GM21515 (cell line): ENCODE results near the gene OSBP2.

Experiments
- ATAC-seq: cut with Tn5 transposase; IDR thresholded peaks from one replicate; pipeline ENCODE4 v1.9.1; 2021; ENCODE audit not compliant: unreplicated experiment

Gene OSBP2

DNA sequence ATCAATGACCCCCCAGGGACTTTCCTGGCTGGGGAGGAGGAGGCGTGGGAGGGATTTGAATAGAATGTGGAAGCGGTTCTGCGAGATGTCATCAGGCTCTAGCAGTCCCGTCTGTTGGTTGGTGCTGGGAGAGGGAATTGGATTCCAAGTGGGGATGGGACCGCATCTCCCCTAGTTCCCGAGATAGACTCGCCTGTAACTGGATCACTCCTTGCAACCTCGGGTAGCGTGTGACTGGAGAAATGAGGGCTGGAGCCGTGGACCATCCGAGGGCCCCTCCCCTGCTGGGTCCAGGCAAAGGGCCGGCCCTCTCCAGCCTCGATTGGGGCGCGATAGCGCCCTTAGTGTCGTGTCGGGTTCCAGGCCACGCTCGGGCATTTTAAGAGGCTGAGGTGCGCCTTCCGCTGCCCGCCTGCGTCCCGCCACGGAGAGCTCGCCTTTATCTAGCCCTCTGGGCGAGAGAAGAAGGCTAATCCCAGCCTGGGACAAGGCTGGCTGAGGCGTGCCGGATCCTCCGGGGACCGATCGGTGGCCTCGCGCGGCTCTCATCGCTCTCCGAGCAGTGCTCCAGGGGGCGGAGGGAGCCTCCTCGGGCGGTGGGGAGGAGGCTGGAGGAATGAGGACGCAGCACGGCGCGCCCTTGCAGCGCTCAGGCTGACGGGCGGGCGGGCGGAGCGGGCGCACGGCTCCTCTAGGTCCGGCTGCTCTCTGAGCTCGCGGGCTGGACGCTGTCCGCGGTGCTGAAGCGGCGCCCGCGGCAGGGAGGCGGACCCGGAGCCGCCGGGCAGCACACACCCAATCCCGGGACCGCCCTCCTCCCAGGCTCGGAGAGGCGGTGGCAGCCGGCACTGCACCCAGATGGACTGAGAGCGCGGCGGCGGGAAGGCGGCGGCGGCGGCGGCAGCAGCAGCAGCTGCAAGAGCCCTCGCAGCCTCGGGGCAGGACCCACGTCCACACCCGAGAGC, 107.8 kb downstream of the OSBP2 start:
- ATAC-seq = no peak

DNA sequence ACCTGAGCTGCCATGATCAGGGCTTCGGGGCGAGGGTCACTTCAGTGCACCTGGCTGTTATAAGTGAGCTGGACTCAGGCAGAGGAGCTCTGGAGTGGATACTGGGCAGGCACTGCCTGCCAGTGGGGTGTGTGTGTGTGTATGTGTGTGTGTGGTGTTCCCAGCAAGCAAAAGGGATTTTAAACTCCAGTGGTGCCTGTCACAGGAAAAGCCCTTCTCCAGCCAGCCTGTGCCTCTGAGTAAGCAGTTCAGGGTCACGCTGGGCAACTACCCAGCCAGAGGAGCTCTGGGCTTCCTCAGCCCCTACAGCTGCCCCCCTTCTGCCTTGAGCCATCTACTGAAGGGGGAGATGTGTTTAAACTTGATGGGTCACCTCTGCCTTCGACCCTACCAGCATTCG, 109.0 kb downstream of the OSBP2 start:
- no peak for ATAC-seq

DNA sequence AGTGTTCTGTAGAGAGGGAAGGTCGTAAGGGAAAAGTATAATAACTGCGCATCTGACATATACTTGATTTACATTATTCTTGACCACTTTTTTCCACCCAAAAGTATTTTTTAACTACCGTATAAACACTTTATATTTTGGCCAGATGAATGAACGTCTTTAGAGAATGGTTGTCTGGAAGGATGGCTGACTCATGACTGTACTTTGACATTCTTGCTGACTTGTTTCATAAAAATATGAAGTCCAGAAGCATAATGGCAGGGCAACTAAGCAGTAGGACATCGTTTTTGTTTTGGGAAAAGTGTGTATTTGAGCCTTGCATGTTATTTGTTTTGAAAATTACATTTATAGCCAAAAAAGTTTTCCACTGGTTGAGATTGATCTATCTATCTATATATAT, 110.0 kb downstream of the OSBP2 start:
- ATAC-seq = no peak

DNA sequence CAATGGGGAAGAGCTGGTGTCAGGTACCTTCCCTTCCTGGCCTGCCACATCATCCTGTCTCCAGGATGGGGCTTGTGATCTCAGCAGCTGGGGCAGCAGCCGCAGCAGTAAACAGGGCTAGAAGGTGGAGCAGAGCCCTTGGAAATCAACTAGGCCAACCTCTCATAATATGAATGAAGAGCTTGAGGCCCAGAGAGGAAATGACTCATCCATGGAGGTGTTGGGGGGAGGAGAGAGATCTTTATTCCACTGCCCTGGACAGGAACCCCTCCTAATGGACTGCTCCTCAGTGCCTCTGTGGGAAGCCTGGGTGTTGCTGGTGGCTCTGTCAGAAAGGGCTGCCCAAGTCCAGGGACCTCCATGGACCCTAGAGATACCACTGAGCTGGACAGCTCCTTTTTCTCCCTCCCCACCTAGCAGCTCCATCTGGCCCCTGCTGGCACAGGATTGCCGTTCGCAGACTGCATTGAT, 111.8 kb downstream of the OSBP2 start:
- ATAC-seq = no peak

DNA sequence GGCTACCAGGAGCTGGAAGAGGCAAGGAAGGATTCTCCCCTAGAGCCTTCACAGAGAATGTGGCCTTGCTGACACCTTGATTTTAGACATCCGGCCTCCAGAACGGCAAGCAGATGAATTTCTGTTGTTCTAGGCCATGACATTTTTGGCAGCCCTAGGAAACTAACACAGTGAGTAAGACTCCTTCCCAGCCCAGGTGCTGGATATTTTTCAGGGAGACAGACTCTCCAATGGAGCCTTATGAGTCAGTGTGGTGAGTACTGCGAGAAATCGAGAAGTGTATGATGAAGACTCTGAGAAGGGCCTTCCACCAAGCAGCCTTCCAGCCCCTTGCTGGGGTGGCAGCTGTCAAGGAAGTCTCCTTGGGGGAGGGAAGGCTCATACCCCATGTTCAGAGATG, 114.4 kb downstream of the OSBP2 start:
- no peak for ATAC-seq

DNA sequence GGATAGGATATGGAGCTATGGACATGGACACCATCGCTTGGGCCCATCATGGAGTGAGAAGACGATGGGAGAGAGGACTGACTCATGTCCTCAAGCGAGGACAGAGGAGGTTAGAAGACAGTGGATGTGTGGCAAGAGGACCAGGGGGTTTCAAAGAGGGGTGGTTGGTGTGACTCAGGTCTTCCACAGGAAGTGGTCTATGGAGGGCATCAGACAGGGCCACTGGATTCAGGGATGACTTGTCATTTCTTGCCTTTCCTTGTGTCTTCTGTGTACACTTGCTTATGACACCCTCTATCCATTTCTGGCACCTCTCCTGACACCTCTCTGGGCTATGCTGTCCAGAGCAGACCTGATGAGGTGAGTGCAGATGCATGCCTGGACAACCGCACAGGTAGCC, 115.4 kb downstream of the OSBP2 start:
- ATAC-seq = no peak

DNA sequence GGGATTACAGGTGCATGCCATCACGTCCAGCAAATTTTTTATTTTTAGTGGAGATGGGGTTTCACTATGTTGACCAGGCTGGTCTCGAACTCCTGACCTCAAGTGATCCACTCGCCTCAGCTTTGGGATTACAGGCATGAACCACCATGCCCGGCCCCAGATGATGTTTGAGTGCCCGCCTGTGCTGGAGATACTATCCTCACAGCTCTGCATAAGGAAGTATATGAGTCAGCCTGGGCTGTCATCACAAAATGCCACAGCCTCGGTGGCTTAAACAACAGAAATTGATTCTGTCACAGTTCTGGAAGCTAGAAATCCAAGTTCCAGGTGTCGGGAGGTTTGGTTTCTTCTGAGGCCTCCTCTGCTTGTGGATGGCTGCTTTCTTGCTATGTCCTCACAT, 119.3 kb downstream of the OSBP2 start:
- no peak for ATAC-seq

DNA sequence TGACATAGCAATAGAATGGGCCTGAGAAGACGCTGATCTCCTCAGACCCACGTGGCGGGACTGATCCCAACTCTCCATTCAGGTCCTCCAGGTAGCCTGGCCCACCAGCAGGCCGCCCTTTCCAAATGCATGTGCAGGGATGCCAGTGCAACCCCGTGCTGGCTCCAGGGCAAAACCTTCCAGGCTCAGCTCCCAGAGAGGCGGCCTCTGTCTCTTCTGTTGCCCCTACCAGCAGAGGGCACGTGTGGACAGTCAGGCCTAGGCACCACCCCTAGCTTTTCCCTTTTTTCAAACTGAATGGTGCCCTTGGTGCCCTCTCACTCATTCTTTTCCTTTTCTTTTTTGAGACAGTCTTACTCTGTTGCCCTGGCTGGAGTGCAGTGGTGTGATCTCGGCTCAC, 121.7 kb downstream of the OSBP2 start:
- ATAC-seq = no peak

DNA sequence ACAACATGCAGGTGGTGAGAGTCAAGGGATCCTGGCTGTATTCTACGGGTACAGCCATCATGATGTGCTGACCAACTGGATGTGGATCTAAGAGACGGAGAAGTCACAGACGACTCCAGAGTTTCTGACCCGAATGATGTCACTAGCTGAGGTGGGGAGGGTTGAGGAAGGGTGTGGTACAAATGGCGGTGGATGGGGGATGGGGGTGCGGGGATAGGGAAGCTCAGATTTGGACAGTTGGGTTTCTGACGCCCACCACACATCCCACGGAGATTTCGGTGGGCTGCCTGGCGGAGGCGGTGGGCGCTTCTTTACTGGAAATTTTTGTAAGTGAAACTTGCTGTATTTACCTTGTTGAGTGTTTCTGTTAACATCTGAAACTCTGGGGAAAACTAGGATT, 126.7 kb downstream of the OSBP2 start:
- no peak for ATAC-seq

DNA sequence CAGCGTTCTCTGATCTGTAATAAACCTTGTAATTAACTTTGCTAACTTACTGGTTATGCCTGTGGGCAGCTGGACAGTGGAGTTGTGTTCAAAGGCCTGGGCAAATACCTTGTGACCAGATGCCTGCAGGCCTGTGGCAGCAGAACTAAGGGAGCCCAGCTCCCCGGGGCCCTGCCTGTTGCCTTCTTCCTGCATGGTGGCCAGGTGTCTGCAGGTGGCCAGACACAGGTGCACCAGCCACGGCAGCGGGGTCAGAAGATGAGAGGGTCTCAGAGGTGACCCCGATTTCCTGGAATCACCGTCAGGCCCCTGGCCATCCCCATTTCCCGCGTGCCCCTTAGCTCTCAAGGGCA, 127.2 kb downstream of the OSBP2 start:
- ATAC-seq = no peak

DNA sequence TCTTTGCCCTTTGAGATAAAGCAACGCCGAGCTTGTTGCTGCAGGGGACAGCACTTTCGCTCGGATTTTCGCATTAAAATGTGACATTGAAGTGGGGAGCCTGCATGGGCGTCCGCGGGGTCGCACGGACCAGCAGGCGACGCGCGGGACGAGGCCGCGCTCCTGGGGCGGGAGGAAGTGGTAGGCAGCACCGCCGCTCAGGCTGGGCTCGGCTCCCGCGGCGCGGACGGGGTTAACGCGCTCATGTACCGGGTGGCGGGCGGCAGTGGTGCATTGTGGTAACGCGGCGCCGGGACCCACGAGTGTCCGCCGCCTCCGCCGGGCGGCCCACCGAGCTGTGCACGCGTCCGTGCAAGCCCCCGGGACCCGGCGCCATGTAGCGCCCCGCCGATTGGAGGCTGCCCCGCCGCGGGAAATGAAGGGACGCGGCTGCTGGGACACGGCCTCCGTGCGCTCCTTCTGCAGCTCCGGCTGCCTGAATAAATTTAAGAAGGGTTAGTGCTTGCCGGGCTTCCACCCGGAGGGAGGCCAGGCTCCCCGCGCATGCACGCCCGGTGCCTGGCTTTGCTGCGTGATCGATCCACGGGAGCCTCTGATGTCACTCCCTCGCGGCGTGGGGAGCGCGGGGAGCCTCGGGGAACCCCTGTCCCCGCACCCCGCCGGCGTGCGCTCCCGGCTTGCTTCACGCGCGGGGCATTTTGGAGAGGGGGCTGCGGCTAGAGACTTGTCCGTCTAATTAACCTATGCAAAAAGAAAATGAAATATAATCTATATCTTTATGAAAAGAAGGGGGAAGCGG, 127.7 kb downstream of the OSBP2 start:
- ATAC-seq = no peak

DNA sequence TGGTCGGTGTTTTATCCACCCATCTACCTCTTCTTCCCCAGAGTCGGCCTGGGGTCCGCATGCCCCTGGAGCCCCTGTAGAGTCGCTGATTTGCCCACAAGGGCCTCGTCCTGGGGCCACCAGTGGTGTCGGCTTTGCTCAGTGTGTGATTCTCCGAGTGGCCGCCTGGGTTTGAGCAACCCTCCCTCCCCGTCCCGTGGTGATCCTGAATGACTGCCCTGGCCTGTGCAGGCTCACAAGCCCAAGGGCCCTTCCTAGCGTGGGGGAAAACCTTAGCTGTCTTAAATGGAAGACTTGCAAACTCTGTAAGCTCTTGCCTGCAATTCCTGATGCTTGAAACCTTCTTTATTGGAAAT, 128.3 kb downstream of the OSBP2 start:
- ATAC-seq = no peak

DNA sequence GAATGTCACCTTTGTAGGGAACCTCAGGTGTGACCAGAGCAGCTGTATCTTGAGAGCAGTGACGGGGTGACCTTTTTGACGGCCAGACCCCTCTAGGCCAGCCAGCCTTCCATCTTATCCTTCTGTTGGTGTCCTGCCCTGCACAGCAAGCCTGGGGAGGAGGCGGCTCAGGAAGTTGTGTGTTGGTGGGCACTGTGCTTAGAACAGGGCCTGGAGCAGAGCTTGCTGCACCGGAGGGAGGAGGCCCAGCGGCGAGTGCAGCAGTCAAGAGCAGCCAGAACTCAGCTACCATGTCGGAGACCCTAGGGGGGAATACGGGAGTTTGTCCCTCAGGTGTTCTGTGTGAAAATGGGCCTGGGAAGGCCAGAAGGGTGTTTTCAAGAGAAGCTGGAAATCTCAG, 129.4 kb downstream of the OSBP2 start:
- no peak for ATAC-seq

DNA sequence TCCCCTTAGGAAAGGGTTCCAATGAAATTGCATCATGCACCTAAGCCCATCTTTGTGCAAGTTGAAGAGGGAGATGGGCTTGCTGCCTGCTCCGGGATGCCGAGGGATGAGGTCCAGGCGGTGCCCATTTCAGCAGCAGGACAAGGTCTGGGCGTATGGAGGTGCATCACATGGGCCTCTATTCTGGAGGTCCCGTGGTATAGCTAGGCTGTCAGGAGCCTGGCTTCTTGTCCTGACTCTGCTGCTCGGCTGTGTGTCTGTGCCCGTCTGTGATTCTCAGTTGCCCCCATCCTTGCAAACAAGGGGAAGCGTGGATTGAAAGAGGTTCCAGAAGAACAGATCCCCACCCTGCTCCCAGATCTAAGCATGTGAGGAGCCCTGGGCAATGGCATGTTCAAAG, 130.0 kb downstream of the OSBP2 start:
- ATAC-seq = no peak

DNA sequence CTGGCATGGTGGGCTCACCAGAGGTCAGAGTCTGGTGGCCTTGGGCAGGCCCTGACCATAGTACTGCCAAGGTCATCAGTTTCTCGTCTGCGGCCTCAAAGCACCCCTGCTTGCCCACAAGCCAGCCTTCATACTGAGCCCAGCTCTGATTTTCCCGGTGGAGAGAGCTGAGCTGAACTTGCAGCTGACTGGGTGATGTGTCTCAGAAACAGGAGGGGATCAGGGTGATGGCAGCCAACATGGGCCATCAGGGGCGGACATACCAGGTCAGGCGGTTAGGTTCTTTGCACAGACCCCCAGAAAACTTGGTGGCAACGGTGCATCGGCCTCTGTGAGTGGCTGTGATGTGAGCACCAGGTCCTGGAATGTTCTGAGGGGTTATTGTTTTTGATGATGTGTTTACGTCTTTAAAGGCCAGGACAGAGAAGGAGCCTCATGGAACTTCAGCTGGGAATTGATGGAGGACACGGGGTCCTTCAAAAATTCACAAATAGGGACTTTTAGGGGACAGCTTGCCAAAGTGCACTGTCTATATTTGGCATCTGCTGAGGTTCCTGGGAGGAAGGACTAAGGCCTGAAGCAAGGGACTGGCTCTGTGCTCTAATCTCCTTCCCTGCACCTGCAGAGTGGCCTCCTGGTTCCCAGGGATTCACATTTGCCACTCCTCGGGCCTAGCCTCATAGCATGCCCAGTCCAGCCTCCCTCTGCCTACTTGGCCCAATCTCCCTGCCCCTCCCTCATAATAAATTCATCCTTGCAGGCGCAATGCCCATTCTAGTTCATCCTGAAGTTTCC, 131.2 kb downstream of the OSBP2 start:
- ATAC-seq = no peak

DNA sequence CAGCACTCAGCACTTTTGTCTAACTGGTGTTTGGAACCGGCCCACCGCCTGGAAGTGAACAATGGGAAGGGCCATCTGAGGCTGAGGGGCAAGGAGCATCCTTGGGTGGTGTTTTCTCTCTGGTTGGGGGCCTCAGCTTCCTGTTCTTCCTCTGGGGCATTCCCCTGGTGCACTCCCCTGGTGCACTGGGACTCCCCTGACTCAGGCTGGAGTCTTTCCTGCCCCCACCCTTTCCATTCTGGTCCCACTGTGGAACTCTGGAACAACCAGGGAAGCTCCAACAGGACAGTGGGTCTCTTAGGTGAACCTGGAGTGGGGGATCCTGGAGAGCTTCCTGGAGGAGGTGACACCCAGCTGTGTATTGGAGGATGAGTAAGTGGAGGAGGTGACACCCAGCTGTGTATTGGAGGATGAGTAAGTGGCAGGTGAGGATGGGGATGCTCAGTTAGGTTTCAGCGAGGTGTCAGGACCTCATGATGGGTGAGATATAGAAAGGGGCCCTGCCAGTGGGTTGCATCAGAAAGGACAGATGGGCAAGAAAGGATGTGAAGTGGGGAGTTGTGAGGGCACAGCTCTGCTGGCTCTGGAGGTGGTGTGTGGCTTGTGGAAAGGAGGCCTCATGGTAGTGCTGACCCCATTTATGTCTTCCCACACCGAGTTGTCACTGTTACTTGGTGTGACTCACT, 132.1 kb downstream of the OSBP2 start:
- ATAC-seq = no peak

DNA sequence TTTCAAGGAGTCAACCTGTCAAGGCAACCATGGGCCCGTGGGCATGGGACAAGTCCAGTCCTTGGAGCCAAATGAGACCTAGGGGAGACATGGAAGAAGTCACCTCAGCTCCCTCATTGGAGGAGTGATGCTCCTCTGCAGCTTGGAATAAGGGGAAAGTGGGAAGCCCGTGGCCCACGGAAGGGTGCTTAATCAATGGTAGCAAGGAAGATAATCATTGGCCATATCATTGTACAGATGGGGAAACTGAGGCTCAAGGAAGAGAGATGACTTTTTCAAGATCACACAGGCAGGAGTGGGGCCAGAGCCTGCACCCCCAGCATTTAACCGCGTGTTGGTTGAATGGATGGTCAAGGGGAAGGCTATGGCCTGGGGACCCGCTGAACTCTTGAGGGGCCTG, 133.0 kb downstream of the OSBP2 start:
- ATAC-seq = no peak

DNA sequence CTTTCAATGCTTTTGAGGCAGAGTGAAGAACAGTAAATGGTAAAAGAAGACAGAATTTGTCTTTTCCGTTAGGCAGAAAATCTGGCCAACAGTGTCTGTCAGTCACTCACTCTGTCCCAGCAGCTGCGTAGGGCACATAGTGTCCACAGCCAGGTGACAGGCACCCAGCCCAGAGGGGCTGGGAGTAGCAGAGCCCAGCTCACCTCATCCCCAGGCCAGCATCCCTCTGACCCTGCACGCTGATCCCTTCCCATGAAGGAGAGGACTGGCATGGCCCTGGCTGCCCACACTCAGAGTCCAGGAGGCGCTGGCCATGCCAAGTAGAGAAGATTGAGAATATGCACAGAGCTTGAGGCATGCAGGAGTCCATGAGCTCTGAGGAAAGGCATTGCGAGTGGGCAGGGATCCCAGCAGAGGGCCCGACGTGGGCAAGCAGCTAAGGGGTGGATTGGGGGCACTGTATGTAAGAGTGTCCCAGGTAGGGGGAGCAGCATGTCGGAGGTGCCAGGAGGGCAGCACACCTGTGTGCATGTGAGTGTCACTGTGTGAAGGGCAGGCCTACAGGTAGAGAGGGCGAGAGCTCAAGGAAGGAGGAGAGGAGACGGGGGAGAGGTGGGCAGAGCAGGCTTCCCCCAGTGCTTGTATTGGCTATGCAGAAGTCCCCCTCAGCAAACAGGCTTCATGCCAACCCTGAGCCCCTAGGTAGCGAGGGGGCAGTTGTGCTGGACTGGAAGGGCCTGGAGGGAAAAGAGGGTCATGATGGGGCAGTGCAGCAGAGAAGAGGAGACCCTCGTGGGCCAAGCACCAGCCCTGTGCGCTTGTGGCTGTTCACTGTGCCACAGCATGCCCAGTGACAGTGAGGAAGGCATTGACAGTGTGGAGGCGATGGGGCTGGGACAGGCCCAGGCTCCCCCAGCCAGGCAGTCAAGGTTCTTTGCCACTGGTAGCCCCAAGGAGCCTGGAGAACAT, 133.8 kb downstream of the OSBP2 start:
- ATAC-seq = no peak

DNA sequence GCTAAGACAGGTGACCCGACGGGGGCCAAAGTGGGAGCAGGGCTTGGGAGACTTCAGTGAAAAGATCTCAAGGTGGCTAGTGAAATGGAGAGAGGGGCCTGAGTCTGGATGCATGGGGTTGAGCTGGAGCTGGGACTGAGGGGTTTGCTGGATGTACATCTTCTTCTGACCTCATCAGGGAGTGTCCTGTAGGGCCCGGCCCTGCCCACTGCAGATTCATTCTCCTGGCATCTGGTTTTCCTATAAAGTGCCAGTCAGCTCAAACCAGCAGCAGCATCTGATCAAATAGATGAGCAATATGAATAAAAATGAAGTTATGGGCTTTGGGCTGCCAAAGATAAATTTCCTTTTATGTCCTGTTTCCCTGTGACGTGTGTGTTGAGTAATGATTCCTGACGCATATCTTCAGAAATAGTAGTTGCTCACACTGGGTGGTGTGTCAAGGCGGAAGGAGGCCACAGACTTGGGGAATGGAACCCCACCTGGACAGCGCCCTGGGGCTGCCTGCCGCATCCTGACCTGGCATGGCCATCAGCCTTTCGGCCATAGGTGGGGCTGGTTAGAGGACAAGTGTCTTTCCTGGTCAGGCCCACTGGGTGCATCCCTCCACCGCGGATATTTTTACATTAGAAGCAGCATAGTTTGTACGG, 135.4 kb downstream of the OSBP2 start:
- no peak for ATAC-seq
